Right atrium auricular region (tissue), 2 donors: ENCODE data around the gene SNX20. TPM values are rescaled to one million over a fixed set of nuclear protein-coding genes. Genes with fewer than 3 reads are reported as not detected.

ENCODE experiments used
- DNase-seq: peaks from one replicate; pipeline ENCODE4 v3.0.0-alpha.2; 2019; ENCODE audit warnings: low spot score
- H3K27ac ChIP-seq, 2 donors: fragments of 200-600 bp; sonication (generic); 1 replicate in 1 of 2; 2 replicates in 1 of 2; pipeline ENCODE4 v1.5.1; 2016 to 2019
- H3K27me3 ChIP-seq, 2 donors: fragments of 200-600 bp; sonication (generic); one replicate each; pipeline versions ENCODE4 v1.5.1 to v1.6.0; 2017 to 2019
- H3K36me3 ChIP-seq: fragments of 200-600 bp; sonication (generic); one replicate; pipeline ENCODE4 v1.5.1; 2016
- H3K4me1 ChIP-seq, 2 donors: fragments of 200-600 bp; sonication (generic); one replicate each; pipeline versions ENCODE4 v1.5.1 to v1.6.0; 2017 to 2019
- H3K4me3 ChIP-seq, 2 donors: fragments of 200-600 bp; sonication (generic); 1 replicate in 1 of 2; 2 replicates in 1 of 2; pipeline ENCODE4 v1.5.1; 2017 to 2019; ENCODE audit warnings: mild to moderate bottlenecking in 1 of 2, moderate library complexity in 1 of 2
- H3K9me3 ChIP-seq, 2 donors: fragments of 200-600 bp; sonication (generic); one replicate each; pipeline ENCODE4 v1.5.1; 2019
- CTCF ChIP-seq, 2 donors: fragments of 200-600 bp; sonication (generic); IDR thresholded peaks; one replicate each; pipeline ENCODE4 v1.5.1; 2019; ENCODE audit warnings: antibody characterized with exemption in 2 of 2
- total RNA-seq, 2 donors: library from RNA; depleted of rRNA; stranded (reverse); fragments of >200 nt; gene quantifications; one replicate each; pipeline ENCODE4 v1.1.0, GENCODE V29; 2016

Gene SNX20
- total RNA-seq, 2 donors from 2014 or later: 0.89 to 1.9 TPM

- Histone ChIP-seq H3K4me1 (peaks cover 0 to 4% of the 10 kb centered on the region in 2 donors), H3K27ac (no peak overlapping the region), H3K27me3 (no peaks in the 10 kb centered on the region), H3K9me3 (no peaks in the 10 kb centered on the region), H3K4me3 (no peak overlapping the region), H3K36me3 (no peaks in the 10 kb centered on the region)
- TF ChIP-seq CTCF (IDR thresholded peaks at IDR 0.05): no peak
- no peak for DNase-seq
Measured at GRCh38 chr16:50662306-50662940, 18.7 kb downstream of the SNX20 start.

- Histone ChIP-seq H3K27ac (no peak overlapping the region), H3K4me1 (no peaks in the 10 kb centered on the region), H3K27me3 (no peaks in the 10 kb centered on the region), H3K36me3 (no peaks in the 10 kb centered on the region), H3K4me3 (no peak overlapping the region), H3K9me3 (no peaks in the 10 kb centered on the region)
- DNase-seq: no peak
- no peak for TF ChIP-seq CTCF (IDR thresholded peaks at IDR 0.05)
Measured at GRCh38 chr16:50659806-50660205, 21.3 kb downstream of the SNX20 start.

- Histone ChIP-seq H3K4me3 (no peak overlapping the region), H3K4me1 (no peaks in the 10 kb centered on the region), H3K27me3 (no peaks in the 10 kb centered on the region), H3K9me3 (no peaks in the 10 kb centered on the region), H3K36me3 (no peaks in the 10 kb centered on the region), H3K27ac (no peak overlapping the region)
- no peak for DNase-seq
- TF ChIP-seq CTCF (IDR thresholded peaks at IDR 0.05): no peak
Measured at GRCh38 chr16:50657241-50657640, 23.9 kb downstream of the SNX20 start.

- no peaks in the 10 kb centered on the region for H3K36me3 ChIP-seq
- no peak for DNase-seq
- no peak for TF ChIP-seq CTCF (IDR thresholded peaks at IDR 0.05)
- H3K9me3 ChIP-seq: no peaks in the 10 kb centered on the region
- no peaks in the 10 kb centered on the region for H3K27me3 ChIP-seq
- H3K27ac ChIP-seq: no peak overlapping the region
- H3K4me1 ChIP-seq: no peaks in the 10 kb centered on the region
- H3K4me3 ChIP-seq: no peak overlapping the region
Measured at GRCh38 chr16:50655558-50656055, 25.5 kb downstream of the SNX20 start.

- H3K4me1 ChIP-seq: no peaks in the 10 kb centered on the region
- no peak for TF ChIP-seq CTCF (IDR thresholded peaks at IDR 0.05)
- DNase-seq: no peak
- H3K36me3 ChIP-seq: no peaks in the 10 kb centered on the region
- no peak overlapping the region for H3K27ac ChIP-seq
- H3K4me3 ChIP-seq: no peak overlapping the region
- no peaks in the 10 kb centered on the region for H3K9me3 ChIP-seq
- no peaks in the 10 kb centered on the region for H3K27me3 ChIP-seq
Measured at GRCh38 chr16:50653633-50654519, 27.2 kb downstream of the SNX20 start.
